ENCODE data around the gene IDH3G. TPM values are rescaled to one million over a fixed set of nuclear protein-coding genes. Genes with fewer than 3 reads are reported as not detected.
"Not testable (repeated sequence)": the region's sequence is repeated elsewhere in the genome, so short reads cannot be mapped to it uniquely, and the experiment has no call there.

IDH3G gene
- total RNA-seq, 1 donor from 2014 or later = 351 TPM

DNA sequence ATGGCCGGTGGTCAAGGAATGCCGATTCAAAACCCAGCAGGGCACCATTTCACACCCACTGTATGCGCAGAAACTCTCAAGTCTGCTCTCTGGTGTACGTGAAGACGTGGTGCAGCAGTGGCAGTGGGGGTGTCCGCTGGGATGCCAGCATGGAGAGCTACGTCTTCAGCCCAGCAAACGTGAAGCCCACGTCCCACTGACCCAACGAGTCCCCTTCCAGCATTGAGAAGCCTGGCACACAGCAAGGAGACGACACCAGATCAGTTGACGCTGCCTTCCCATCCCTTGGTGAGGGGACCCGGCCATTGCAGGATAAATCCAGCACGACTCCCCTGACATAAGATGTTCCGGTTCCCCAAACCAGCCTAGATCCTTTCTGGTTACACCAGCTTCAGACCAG is 32.3 kb downstream of the IDH3G start:
- TF ChIP-seq CTCF (IDR thresholded peaks at IDR 0.05) = no peak
- Histone ChIP-seq H3K9me3 (no peaks in the 10 kb centered on the region), H3K4me1 (peaks cover 0 to 8% of the 10 kb centered on the region in 2 donors), H3K36me3 (no peaks in the 10 kb centered on the region), H3K27me3 (no peaks in the 10 kb centered on the region), H3K4me3 (no peak overlapping the region), H3K27ac (no peak overlapping the region)
- DNase-seq (ENCODE audit: low spot score in 2 of 2) = no peak
- intact Hi-C loops (cut with DNase I) = no loop called here

- TF ChIP-seq CTCF (IDR thresholded peaks at IDR 0.05) = no peak
- H3K27ac ChIP-seq = no peak overlapping the region
- H3K36me3 ChIP-seq = no peaks in the 10 kb centered on the region
- DNase-seq (ENCODE audit: low spot score in 2 of 2) = no peak
- no peaks in the 10 kb centered on the region for H3K27me3 ChIP-seq
- H3K4me3 ChIP-seq = no peak overlapping the region
- intact Hi-C loops (cut with DNase I) = no loop called here
- peaks cover 0 to 5% of the 10 kb centered on the region in 2 donors for H3K9me3 ChIP-seq
- no peaks in the 10 kb centered on the region for H3K4me1 ChIP-seq
Observed at GRCh38 chrX:153755136-153755535, 39.0 kb downstream of the IDH3G start.

GRCh38 chrX:153750127-153750774 is 43.9 kb downstream of the IDH3G start:
- no peak for TF ChIP-seq CTCF (IDR thresholded peaks at IDR 0.05)
- H3K27ac ChIP-seq = no peak overlapping the region
- H3K27me3 ChIP-seq = no peaks in the 10 kb centered on the region
- no peaks in the 10 kb centered on the region for H3K9me3 ChIP-seq
- intact Hi-C loops (cut with DNase I) = no loop called here
- H3K4me1 ChIP-seq = no peaks in the 10 kb centered on the region
- no peak for DNase-seq (ENCODE audit: low spot score in 2 of 2)
- no peak overlapping the region for H3K4me3 ChIP-seq
- H3K36me3 ChIP-seq = no peaks in the 10 kb centered on the region

DNA sequence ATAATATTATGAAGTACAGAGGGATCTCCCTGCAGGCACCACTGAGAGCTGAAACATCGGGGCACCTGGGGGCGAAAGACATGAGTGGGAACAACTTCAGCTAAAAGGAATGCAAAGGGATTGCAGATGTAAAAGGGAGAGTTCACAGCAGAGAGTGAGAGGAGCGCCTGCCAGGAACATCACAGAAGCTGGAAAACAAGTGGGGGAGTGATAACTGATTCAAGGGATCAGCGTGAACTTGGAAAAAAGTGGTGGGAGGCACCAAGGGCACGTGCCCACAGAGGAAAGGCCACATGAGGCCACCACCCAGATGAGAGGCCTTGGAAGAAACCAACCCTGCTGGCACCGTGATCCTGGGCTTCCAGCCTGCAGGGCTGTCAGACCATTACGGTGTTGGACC is 45.2 kb downstream of the IDH3G start:
- H3K4me3 ChIP-seq; DNase-seq (ENCODE audit: low spot score in 2 of 2); H3K27ac ChIP-seq; H3K36me3 ChIP-seq; H3K27me3 ChIP-seq; H3K9me3 ChIP-seq; H3K4me1 ChIP-seq; intact Hi-C loops (cut with DNase I): not testable (repeated sequence)

DNA sequence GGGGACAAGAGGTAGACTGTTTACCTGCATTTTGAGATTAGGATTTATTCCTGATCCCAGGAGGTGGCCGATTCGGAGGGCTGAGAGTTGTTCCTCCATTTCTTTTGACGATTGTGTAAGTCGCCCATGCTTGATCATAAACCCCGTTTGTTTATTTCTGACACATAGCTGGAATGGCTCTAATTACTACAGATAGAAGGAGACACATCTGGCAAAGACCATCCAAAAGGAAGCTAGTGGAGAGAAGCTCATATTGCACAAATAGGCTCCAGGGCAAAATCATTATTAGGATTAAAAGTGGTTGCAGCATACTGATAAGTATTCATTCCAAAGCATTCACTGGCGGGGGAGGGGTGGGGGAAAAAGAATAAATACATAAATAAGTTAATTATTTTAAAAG is 47.2 kb downstream of the IDH3G start:
- H3K27me3 ChIP-seq; intact Hi-C loops (cut with DNase I); H3K27ac ChIP-seq; H3K4me3 ChIP-seq; H3K4me1 ChIP-seq; H3K9me3 ChIP-seq; H3K36me3 ChIP-seq; DNase-seq (ENCODE audit: low spot score in 2 of 2): not testable (repeated sequence)

- DNase-seq (ENCODE audit: low spot score in 2 of 2) = no peak
- no peak for TF ChIP-seq CTCF (IDR thresholded peaks at IDR 0.05)
- Histone ChIP-seq H3K4me3 (no peak overlapping the region), H3K36me3 (no peaks in the 10 kb centered on the region), H3K27ac (no peak overlapping the region), H3K9me3 (no peaks in the 10 kb centered on the region), H3K4me1 (no peaks in the 10 kb centered on the region), H3K27me3 (no peaks in the 10 kb centered on the region)
- intact Hi-C loops (cut with DNase I) = no loop called here
Observed at GRCh38 chrX:153746359-153746758, 47.8 kb downstream of the IDH3G start.

GRCh38 chrX:153745067-153745433 is 49.1 kb downstream of the IDH3G start:
- H3K9me3 ChIP-seq; H3K27me3 ChIP-seq; H3K36me3 ChIP-seq; H3K4me3 ChIP-seq; intact Hi-C loops (cut with DNase I); H3K4me1 ChIP-seq; DNase-seq (ENCODE audit: low spot score in 2 of 2): not testable (repeated sequence)
- H3K27ac ChIP-seq = peak overlapping the region in 1 of 2 donors; percentile 78

All from ascending aorta (tissue), 2 donors.